Activated CD4-positive, alpha-beta T cell treated with anti-CD3 and anti-CD28 coated beads for 1 hour (primary cell): ENCODE measurements around the gene OR10A6.

Source experiments
- DNase-seq: peaks from one replicate; pipeline ENCODE4 v3.0.0-alpha.2; 2020

Gene OR10A6

GRCh38 chr11:7931168-7931567 lies at the start of gene OR10A6:
Gene OR10A6 (minus strand): TSS chr11:7931268. CDS start chr11:7928662, 2,606 bp downstream.
- DNase-seq = no peak

- no peak for DNase-seq
Observed at GRCh38 chr11:7977232-7977917, 46.3 kb upstream of the OR10A6 start.

- DNase-seq = no peak
Observed at GRCh38 chr11:7974668-7975067, 43.6 kb upstream of the OR10A6 start.

- DNase-seq = no peak
Observed at GRCh38 chr11:7973011-7973410, 41.9 kb upstream of the OR10A6 start.

- no peak for DNase-seq
Observed at GRCh38 chr11:7971846-7972245, 40.8 kb upstream of the OR10A6 start.

- DNase-seq = no peak
Observed at GRCh38 chr11:7969756-7970646, 38.9 kb upstream of the OR10A6 start.

- no peak for DNase-seq
Observed at GRCh38 chr11:7968686-7969085, 37.6 kb upstream of the OR10A6 start.

GRCh38 chr11:7967826-7968225 lies 36.8 kb upstream of the OR10A6 start:
- DNase-seq = no peak

GRCh38 chr11:7967097-7967496 lies 36.0 kb upstream of the OR10A6 start:
- DNase-seq = no peak

GRCh38 chr11:7965386-7965785 lies 34.3 kb upstream of the OR10A6 start, which contains the start of gene NLRP10:
Gene NLRP10 (minus strand): TSS chr11:7965447. CDS start chr11:7963495, 1,952 bp downstream.
- DNase-seq = no peak

- no peak for DNase-seq
Observed at GRCh38 chr11:7964873-7965272, 33.8 kb upstream of the OR10A6 start.

GRCh38 chr11:7964261-7964660 lies 33.2 kb upstream of the OR10A6 start:
- no peak for DNase-seq

GRCh38 chr11:7955191-7955590 lies 24.1 kb upstream of the OR10A6 start:
- DNase-seq = no peak

- no peak for DNase-seq
Observed at GRCh38 chr11:7949934-7950333, 18.9 kb upstream of the OR10A6 start.

GRCh38 chr11:7944123-7944522 lies 13.1 kb upstream of the OR10A6 start:
- no peak for DNase-seq

- DNase-seq = no peak
Observed at GRCh38 chr11:7941608-7942007, 10.5 kb upstream of the OR10A6 start, which contains the start of gene OR10A3. Gene OR10A3 (minus strand): TSS chr11:7941708. CDS start chr11:7939520, 2,188 bp downstream.

GRCh38 chr11:7941146-7941545 lies 10.1 kb upstream of the OR10A6 start:
- no peak for DNase-seq

- DNase-seq = no peak
Observed at GRCh38 chr11:7936615-7937014, 5.5 kb upstream of the OR10A6 start.

GRCh38 chr11:7927635-7928034 lies 3.4 kb downstream of the OR10A6 start:
- DNase-seq = no peak

GRCh38 chr11:7924536-7924935 lies 6.5 kb downstream of the OR10A6 start:
- no peak for DNase-seq

GRCh38 chr11:7918141-7918540 lies 12.9 kb downstream of the OR10A6 start:
- DNase-seq = no peak

GRCh38 chr11:7911011-7911410 lies 20.1 kb downstream of the OR10A6 start:
- no peak for DNase-seq

GRCh38 chr11:7910286-7910788 lies 20.7 kb downstream of the OR10A6 start:
- no peak for DNase-seq
